NCI-H1417 (cell line): ENCODE results near the gene POLR3E.
"Not testable (repeated sequence)": the region's sequence is repeated elsewhere in the genome, so short reads cannot be mapped to it uniquely, and the experiment has no call there.

Experiments used
- DNase-seq, 3 experiments: peaks; one replicate each; lab custom pipeline; 2025; lab: John Stamatoyannopoulos, UW

Gene POLR3E

DNA sequence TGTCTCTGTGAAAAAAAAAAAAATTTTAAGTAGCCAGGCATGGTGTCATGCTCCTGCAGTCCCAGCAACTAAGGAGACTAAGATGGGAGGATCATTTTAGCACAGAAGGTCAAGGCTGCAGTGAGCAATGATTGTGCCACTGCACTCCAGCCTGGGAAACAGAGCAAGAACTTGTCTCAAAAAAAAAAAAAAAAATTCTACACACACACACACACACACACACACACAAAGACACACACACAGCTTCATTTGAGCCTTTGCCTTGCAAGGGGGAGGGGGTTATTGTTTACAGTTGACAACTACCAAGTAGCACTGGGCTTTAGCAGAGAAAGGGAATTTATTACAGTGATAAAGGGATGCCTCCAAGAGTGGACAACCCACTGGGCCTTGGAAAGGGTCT lies 4.9 kb upstream of the POLR3E start:
- no peak for DNase-seq

DNA sequence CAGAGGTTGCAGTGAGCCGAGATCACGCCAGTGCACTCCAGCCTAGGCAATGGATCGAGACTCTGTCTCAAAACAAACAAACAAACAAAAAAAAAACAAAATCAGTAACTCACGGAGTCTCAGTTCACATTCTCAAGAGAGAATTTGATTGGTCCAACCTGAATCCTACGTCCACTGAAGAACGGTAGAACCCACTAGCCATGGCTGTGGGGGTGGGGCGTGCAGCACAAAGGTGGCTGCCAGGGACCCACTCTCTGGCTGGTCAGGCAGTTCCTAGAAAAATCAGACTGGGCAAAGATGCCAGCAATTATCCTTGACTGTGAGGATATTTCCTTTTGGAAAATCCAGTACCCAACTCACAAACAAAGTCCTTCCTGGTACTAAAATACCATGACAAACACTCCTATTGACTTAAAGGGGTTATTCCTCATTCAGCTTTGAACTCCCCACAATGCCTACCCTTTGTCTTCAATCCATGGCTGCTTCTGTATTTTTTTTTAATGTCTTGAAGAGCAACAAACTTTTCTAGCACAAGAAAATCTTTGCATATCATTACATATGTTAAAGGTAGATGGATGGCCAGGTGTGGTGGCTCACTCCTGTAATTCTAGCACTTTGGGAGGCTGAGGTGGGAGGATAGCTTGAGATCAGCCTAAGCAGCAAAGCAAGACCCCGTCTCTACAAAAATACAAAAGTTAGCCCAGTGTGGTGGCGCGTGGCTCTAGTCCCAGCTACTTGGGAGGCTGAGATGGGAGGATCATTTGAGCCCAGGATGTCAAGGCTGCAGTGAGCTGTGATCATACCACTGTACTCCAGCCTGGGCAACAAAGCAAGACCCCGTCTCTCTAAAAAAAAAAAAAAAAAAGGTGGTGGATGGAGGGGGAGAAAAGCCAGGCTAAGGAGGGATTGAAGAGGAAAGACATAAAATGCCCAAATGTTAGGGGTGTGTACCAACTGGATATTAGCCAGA lies 3.8 kb upstream of the POLR3E start:
- no peak for DNase-seq

DNA sequence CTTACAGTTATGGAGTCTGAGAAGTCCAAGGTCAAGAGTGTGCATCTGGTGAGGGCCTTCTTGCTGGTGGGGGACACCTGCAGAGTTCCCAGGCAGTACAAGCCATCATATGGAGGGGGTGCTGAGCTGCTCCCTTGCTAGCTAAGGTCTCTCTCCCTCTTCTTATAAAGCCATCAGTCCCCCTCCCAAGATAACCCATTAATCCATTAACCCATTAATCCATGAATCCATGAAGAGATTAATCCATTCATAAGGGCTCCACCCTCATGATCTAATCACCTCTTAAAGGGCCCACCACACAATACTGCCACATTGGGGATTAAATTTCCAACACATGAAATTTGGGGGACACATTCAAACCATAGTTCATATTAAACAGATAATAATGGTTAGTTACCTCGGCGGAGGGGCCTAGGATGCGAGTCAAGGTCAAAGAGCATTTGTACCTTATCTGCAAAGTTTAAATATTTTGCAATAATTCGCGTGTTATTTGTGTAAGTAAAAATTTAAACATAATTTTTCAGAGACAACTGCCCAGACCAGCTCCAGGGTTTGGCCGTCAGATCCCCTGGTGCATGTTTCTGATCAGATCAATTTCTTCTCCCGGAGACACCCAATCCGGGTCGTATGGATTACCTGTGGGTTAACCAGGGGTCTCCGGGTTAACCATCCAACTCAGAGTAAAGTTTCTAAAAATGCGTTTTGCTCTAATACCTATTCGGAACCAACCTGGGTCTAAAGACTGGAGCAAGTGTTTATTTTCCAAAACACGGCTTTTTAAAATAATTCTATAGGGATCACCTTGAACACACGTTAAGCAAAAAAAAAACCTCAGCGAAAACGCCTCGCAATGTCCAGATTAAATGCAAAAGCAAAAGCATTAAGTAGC lies 740 bp upstream of the POLR3E start:
- DNase-seq, result peak in 2 of 3 experiments; percentile 35 to 61

DNA sequence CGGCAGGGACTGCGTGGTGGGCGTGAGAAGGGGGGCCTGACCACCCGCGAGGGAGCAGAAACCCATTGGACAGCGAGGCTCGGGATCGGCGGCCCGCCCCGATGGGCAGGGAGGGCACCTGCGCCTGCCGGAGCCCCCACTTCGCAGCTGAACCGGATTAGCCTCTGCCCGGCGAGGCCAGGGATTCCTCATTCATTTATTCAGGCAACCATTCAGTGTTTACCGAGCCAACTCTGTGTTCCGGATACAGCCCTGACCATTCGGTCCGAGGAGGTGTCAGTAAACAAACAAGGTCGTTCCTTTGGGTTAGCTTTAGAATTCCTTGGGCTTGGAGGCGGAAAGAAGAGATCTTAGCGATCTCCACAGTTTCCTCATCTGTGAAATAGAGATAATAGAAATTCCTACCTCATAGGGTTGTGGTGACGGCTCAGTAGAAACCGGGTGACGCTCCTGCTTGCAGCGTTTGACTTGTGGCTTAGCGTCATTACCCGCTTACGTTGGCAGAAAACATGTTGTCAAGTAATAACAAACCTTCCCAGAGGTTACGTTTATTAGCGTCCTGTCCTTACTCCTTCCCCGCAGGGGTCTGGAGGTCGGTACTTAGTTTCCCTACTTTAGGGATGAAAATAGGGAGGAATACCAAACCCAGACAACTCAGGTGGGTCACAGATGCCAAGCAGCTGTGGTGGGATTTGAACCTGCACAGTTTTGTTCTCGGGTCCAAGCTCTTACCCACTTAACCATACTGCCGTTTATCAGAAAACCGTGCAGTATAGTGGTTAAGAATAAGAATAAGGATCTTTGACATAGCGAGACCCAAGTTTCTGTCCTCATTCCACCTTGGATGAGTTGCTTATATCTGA lies 893 bp downstream of the POLR3E start:
- peak; percentile 52 to 98 (median 87) for DNase-seq

DNA sequence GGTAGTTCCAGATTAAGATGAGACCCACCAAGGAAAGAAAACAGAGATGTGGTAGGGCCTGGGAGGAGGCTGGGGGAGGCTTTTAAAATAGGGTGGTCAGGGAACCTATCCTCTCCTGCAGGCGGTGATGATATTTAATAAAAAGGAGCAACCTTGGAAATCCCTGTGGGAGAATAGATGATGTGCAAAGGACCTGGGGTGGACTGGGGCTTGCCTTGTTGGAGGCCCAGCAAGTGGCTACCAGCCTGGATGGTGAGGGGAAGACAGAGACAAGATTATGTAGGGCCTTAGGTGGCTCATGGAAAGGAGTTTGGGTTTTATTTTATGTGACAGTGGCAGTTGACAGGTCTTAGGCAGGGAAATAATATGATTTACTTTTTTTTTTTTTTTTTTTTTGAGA lies 1.8 kb downstream of the POLR3E start:
- no peak for DNase-seq

DNA sequence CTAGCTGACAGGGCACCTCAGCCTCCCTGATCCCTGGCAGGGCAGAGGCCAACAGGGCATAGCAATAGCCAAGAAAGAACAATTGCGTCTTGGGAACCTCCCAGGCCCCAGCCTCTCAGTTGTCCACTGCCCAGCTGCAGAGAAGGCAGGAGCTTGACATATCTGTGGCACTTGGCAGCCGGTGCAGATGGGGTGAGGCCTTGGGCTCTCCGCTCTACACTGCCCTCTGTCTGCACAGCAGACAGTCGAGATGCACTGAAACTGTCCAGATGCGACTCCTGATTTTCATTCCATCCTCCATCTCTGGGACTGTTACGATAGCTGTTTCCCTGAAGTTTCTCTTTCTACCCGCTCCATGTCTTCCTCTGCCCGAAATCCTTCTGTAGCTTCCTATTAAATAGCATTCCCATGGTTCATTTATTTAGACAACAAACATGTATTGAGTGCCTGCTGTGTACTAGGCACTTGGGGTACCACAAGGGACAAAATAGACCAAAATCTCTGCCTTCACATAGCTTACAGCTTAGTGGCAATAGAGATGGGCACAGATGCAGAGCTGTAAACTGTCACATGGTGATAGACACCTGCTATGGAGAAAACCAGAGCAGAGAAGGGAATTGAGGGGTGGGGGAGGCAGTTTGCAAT lies 3.3 kb downstream of the POLR3E start:
- peak in 1 of 3 experiments; percentile 6 for DNase-seq

- not testable (repeated sequence) for DNase-seq
Measured at GRCh38 chr16:22301423-22301822, 4.2 kb downstream of the POLR3E start.

GRCh38 chr16:22302776-22303363 lies 5.7 kb downstream of the POLR3E start:
- DNase-seq, result no peak

GRCh38 chr16:22304411-22304810 lies 7.2 kb downstream of the POLR3E start:
- no peak for DNase-seq

DNA sequence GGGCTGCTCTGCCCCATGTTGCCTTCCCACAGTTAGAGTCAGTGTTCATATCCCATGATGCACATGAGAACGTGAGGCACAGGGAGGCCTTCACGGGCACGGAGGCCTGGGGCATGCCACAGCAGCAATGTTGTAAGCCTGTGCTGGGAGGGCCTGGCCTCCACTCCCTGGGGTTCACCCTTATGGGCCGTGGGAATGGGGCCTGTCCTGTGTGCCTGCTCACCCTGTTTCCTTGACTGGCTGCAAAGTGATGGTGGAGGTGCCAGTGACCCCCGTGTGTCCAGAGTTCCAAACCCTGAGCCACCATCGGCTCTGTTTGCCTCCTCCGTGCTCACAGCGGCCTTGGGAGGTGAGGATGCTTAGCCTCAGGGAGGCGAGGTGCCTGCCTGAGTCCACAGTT lies 9.6 kb downstream of the POLR3E start:
- no peak for DNase-seq

- no peak for DNase-seq
Measured at GRCh38 chr16:22307838-22308237, 10.6 kb downstream of the POLR3E start.

DNA sequence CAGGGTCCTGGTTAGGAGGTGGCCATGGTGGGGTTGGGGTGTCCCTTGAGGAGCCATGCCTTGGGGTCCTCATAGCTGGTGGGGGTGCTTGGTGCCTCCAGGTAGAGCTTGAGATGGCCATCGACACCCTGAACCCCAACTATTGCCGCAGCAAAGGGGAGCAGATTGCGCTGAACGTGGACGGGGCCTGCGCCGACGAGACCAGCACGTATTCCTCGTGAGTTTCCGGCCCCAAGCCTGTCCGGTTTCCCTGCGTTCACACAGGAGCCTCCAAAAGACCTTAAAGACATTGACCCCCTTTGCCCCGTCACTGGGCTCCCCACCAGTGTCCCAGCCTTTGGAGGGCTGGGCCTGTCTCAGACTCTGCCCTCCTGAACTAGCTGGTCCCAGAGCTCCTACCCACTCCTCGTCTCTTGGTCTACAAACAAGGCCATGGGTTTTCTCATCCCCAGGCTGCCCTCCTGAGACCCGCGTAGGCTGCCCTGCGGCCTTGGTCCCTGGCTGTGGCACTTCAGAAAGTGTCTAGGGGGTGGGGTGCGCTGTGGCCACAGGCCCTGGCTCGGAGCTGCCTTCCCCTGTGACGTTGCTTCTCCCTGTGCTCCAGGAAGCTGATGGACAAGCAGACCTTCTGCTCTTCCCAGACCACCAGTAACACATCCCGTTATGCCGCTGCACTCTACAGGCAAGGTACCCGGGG lies 11.8 kb downstream of the POLR3E start:
- DNase-seq, result no peak

- no peak for DNase-seq
Measured at GRCh38 chr16:22311520-22311919, 14.3 kb downstream of the POLR3E start.

DNA sequence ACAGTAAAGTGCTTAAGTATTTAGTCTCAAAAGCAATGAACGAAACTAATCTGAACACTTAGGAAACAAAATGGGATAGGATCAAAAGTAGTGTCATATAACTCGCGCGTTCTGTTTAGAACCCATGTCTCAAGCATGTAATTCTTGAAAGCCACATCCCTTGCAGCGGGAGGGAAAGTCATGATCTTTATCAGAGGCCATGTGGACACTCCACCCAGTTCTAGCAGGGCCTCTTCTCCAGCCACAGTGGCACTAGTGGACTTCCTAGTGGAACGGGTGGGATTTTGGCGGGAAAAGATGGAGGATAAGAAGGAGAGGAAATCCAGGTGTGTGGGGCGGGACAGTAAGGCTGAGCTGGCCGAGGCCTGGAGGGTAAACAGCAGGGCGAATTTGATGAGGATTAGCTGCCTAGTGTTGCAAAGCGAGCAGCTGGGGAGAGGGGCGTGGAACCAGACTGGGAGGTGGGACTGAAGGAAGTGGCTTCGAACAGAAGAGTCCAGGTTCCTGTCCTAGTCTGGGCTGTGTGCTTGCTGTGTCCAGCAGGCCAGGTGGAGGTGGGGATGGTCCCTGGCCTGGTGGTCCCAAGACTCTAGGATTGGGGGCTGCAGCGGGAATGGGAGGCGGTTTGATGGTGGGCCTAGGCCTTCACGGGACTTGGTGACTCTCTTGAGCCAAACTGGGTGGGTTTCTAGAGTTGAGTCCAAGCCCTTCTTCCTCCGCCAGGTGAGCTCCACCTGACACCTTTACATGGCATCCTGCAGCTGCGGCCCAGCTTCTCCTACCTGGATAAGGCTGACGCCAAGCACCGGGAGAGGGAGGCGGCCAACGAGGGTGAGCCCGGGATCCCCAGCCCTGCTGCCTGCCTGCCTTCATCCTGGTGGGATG lies 15.9 kb downstream of the POLR3E start:
- no peak for DNase-seq

GRCh38 chr16:22313876-22314470 lies 16.8 kb downstream of the POLR3E start:
- no peak for DNase-seq

- DNase-seq, result no peak
Measured at GRCh38 chr16:22314661-22315626, 17.7 kb downstream of the POLR3E start.

DNA sequence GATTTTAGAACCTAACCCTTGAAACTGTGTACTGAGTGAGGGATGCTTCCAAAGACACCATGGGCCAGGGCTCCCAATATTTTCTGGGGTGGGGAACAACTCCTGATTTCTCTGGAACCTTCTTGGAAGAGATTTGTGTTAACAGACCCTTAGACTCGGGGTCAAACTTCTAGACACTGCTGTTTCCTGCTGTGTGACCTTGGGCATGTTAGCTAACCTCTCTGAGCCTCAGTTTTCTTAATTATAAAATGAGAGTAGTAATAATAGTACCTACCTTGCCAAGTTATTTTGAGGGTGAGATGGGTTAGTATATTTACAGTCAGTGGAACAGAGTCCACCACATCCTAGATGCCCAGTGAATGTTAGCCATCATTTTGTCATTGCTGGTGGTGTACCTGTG lies 18.8 kb downstream of the POLR3E start:
- DNase-seq, result no peak

- DNase-seq, result no peak
Measured at GRCh38 chr16:22316411-22316811, 19.2 kb downstream of the POLR3E start.
